Upper lobe of left lung (tissue), 6 donors: Measurements from ENCODE around the gene SPRR3. TPM values are rescaled to one million over a fixed set of nuclear protein-coding genes. Genes with fewer than 3 reads are reported as not detected.

Experiments
- ATAC-seq, 2 donors: fragments of 200-7000 bp; cut with Tn5 transposase; one replicate each; pipeline ENCODE4 v1.9.1; 2022; ENCODE audit warnings: mild to moderate bottlenecking in 2 of 2, moderate library complexity in 2 of 2; ENCODE audit not compliant: low FRiP score in 2 of 2
- DNase-seq, 2 donors: peaks; one replicate each; pipeline ENCODE4 v3.0.0-alpha.2; 2019 to 2020
- H3K27ac ChIP-seq, 4 donors: fragments of 200-600 bp; sonication (generic); one replicate each; pipeline ENCODE4 v1.5.1; 2016 to 2019
- H3K27me3 ChIP-seq, 4 donors: fragments of 200-600 bp; sonication (generic); one replicate each; pipeline ENCODE4 v1.5.1; 2017 to 2019
- H3K36me3 ChIP-seq, 4 donors: fragments of 200-600 bp; sonication (generic); one replicate each; pipeline ENCODE4 v1.5.1; 2016 to 2019
- H3K4me1 ChIP-seq, 4 donors: fragments of 200-600 bp; sonication (generic); one replicate each; pipeline ENCODE4 v1.5.1; 2018 to 2019
- H3K4me3 ChIP-seq, 4 donors: fragments of 200-600 bp; sonication (generic); one replicate each; pipeline ENCODE4 v1.5.1; 2017 to 2019; ENCODE audit warnings: mild to moderate bottlenecking in 2 of 4, moderate library complexity in 1 of 4
- H3K9me3 ChIP-seq, 4 donors: fragments of 200-600 bp; sonication (generic); one replicate each; pipeline ENCODE4 v1.5.1; 2018 to 2019
- CTCF ChIP-seq, 6 experiments: fragments of 450-650 bp in 4 of 6; fragments of 200-600 bp in 2 of 6; sonication (generic) in 2 of 6; IDR thresholded peaks; one replicate each; pipeline ENCODE4 v1.5.1; 2016 to 2019; ENCODE audit warnings: antibody characterized with exemption in 6 of 6
- EP300 ChIP-seq, 4 donors: sonication (generic); formaldehyde crosslinking; IDR thresholded peaks; one replicate each; pipeline ENCODE4 v1.5.1; 2017; ENCODE audit warnings: antibody characterized with exemption in 4 of 4, control low read depth in 2 of 4
- POLR2A ChIP-seq, 4 donors: fragments of 450-650 bp; IDR thresholded peaks; one replicate each; pipeline ENCODE4 v1.5.1; 2016 to 2017; ENCODE audit warnings: antibody characterized with exemption in 4 of 4, mild to moderate bottlenecking in 2 of 4
- POLR2AphosphoS5 ChIP-seq, 2 donors: sonication (generic); formaldehyde crosslinking; IDR thresholded peaks; one replicate each; pipeline ENCODE4 v1.5.1; 2017; ENCODE audit warnings: antibody characterized with exemption in 2 of 2
- WGBS, 2 donors: methylation state at CpG; one replicate each; pipeline ENCODE4 v1.1.5; 2017 to 2018; 5-methylcytosine and 5-hydroxymethylcytosine counted together
- small RNA-seq, 4 donors: library from RNA; depleted of rRNA; stranded (forward); fragments of <200 nt; gene quantifications; one replicate each; pipeline ENCODE3, GENCODE V24; 2016
- total RNA-seq, 6 donors: library from RNA; depleted of rRNA in 4 of 6; stranded (reverse); fragments of >200 nt in 4 of 6; gene quantifications; one replicate each; pipeline versions ENCODE4 v1.1.0 to v1.2.1, GENCODE V29; 2016 to 2021
- donor health status: DM: no; HTN: no; CAD: no; lungs with moderate emphysema.
- donor health status: DM: no; HTN: yes; CAD: no; lungs with severe emphysema.

Gene SPRR3
- total RNA-seq, 6 donors from 2014 or later, result not detected

DNA sequence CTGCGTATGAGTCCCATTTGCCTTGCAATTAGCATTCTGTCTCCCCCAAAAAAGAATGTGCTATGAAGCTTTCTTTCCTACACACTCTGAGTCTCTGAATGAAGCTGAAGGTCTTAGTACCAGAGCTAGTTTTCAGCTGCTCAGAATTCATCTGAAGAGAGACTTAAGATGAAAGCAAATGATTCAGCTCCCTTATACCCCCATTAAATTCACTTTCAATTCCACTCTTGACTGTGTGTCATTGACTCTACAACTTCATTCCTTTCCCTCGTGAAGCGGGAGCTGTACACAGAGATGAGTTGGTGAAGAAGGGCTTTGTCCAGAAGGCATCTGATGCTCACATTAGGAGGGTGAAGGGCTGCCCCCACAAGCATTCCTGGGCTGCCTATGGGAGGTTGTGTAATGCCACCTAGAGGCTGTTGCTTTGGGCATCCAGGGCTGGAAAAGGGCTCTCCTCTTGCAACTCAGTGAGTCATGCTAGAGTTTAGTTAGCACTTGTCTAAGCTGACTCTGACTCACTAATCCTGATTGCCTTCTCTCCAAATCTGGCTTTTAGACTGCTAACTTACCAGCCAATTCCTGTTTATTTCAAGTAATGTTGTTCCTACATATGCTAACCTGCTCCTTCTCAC is 31.2 kb downstream of the SPRR3 start:
- DNase-seq (peak in 1 of 2 donors; percentile 51), ATAC-seq (peak; percentile 43 to 62)
- no peaks in the 10 kb centered on the region for H3K9me3 ChIP-seq
- TF ChIP-seq CTCF (IDR thresholded peaks at IDR 0.05) (no peak), EP300 (IDR thresholded peaks at IDR 0.05) (no peak), POLR2A (IDR thresholded peaks at IDR 0.05) (no peak), POLR2AphosphoS5 (IDR thresholded peaks at IDR 0.05) (no peak)
- WGBS, 2 donors, result 54 to 61% methylated on average over 3 of the region's 3 CpGs
- no peak overlapping the region for H3K4me3 ChIP-seq
- H3K27ac ChIP-seq, result no peak overlapping the region
- H3K4me1 ChIP-seq, result no peaks in the 10 kb centered on the region
- H3K27me3 ChIP-seq, result no peaks in the 10 kb centered on the region
- H3K36me3 ChIP-seq, result no peaks in the 10 kb centered on the region

DNA sequence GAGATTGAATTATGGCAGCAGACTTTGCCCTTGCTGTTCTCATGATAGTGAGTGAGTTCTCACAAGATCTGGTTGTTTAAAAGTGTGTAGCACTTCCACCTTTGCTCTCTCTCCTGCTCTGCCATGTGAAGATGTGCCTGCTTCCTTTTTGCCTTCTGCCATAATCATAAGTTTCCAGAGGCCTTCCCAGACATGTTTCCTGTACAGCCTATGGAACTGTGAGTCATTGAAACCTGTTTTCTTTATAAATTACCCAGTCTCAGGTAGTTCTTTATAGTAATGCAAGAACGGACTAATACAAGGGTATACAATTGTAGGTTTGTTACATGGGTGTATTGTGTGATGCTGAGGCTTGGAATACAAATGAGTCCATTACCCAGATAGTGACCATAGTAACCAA is 33.7 kb downstream of the SPRR3 start:
- Histone ChIP-seq H3K36me3 (no peaks in the 10 kb centered on the region), H3K4me3 (no peak overlapping the region), H3K27me3 (no peaks in the 10 kb centered on the region), H3K27ac (no peak overlapping the region), H3K9me3 (no peaks in the 10 kb centered on the region), H3K4me1 (no peaks in the 10 kb centered on the region)
- TF ChIP-seq CTCF (IDR thresholded peaks at IDR 0.05) (no peak), POLR2AphosphoS5 (IDR thresholded peaks at IDR 0.05) (no peak), EP300 (IDR thresholded peaks at IDR 0.05) (no peak), POLR2A (IDR thresholded peaks at IDR 0.05) (no peak)
- 70 to 89% methylated on average over 1 of the region's 1 CpG for WGBS, 2 donors
- DNase-seq (no peak), ATAC-seq (no peak)

- no peaks in the 10 kb centered on the region for H3K36me3 ChIP-seq
- TF ChIP-seq CTCF (IDR thresholded peaks at IDR 0.05), result no peak
- TF ChIP-seq EP300 (IDR thresholded peaks at IDR 0.05), result no peak
- no peak for TF ChIP-seq POLR2AphosphoS5 (IDR thresholded peaks at IDR 0.05)
- TF ChIP-seq POLR2A (IDR thresholded peaks at IDR 0.05), result no peak
- no peaks in the 10 kb centered on the region for H3K27me3 ChIP-seq
- H3K27ac ChIP-seq, result no peak within 1 kb of the TSS
- H3K4me1 ChIP-seq, result no peaks in the 10 kb centered on the region
- WGBS, 2 donors, result 65 to 76% methylated on average over 4 of the region's 4 CpGs
- DNase-seq (no peak), ATAC-seq (no peak)
- H3K9me3 ChIP-seq, result no peaks in the 10 kb centered on the region
- no peak within 1 kb of the TSS for H3K4me3 ChIP-seq
Observed at GRCh38 chr1:153040950-153041631, 39.5 kb downstream of the SPRR3 start, which contains the start of gene SPRR2D. Gene SPRR2D, minus strand, starts transcription at chr1:153041120. Its CDS starts 774 bp downstream, at chr1:153040346.

- ATAC-seq, result peak in 1 of 2 donors; percentile 49
- Histone ChIP-seq H3K9me3 (no peaks in the 10 kb centered on the region), H3K36me3 (no peaks in the 10 kb centered on the region), H3K4me1 (no peaks in the 10 kb centered on the region), H3K4me3 (no peak overlapping the region), H3K27me3 (no peaks in the 10 kb centered on the region), H3K27ac (no peak overlapping the region)
- no peak for TF ChIP-seq CTCF (IDR thresholded peaks at IDR 0.05)
- no peak for TF ChIP-seq POLR2A (IDR thresholded peaks at IDR 0.05)
- no peak for TF ChIP-seq POLR2AphosphoS5 (IDR thresholded peaks at IDR 0.05)
- no peak for TF ChIP-seq EP300 (IDR thresholded peaks at IDR 0.05)
- peak in 1 of 2 donors; percentile 6 for DNase-seq
- 71 to 83% methylated on average over 1 of the region's 2 CpGs for WGBS, 2 donors
Observed at GRCh38 chr1:153049211-153049610, 47.7 kb downstream of the SPRR3 start.

Small RNA genes within 50 kb of the gene (small RNA-seq; reads per million reads assigned to genes)
- gene AL356867.1 (0 reads per million in 4 donors), gene RF00322 (0 reads per million in 4 donors), gene SPRR1A (0 reads per million in 4 donors)

Other genes starting within 250 kb of the SPRR3 start
- gene KPRP, start 243.7 kb upstream of the SPRR3 start, total RNA-seq, result not detected
- gene LCE1F, start 226.6 kb upstream of the SPRR3 start, total RNA-seq, result not detected
- not detected for gene LCE1E, start 215.5 kb upstream of the SPRR3 start, total RNA-seq
- gene LCE1D, start 205.0 kb upstream of the SPRR3 start, total RNA-seq, result not detected
- not detected for gene LCE1C, start 195.1 kb upstream of the SPRR3 start, total RNA-seq
- not detected for gene LCE1B, start 189.8 kb upstream of the SPRR3 start, total RNA-seq
- not detected for gene LCE1A, start 174.3 kb upstream of the SPRR3 start, total RNA-seq
- not detected for gene LCE6A, start 158.9 kb upstream of the SPRR3 start, total RNA-seq
- not detected for gene LCE7A, start 141.8 kb upstream of the SPRR3 start, total RNA-seq
- gene SMCP, start 123.4 kb upstream of the SPRR3 start, total RNA-seq, result not detected
- under 1 TPM in 4 of 6 donors, not detected in 2; 0.23 to 0.69 (median 0.35) TPM for gene IVL, start 93.2 kb upstream of the SPRR3 start, total RNA-seq
- not detected for gene SPRR5, start 54.5 kb upstream of the SPRR3 start, total RNA-seq
- not detected for gene SPRR4, start 31.1 kb upstream of the SPRR3 start, total RNA-seq
- not detected for gene SPRR1A, start 17.7 kb upstream of the SPRR3 start, total RNA-seq
- gene SPRR1B, start 29.5 kb downstream of the SPRR3 start, total RNA-seq, result not detected
- under 1 TPM in 1 of 6 donors, not detected in 5; 0.40 TPM for gene SPRR2D, start 39.4 kb downstream of the SPRR3 start, total RNA-seq
- not detected for gene SPRR2A, start 55.8 kb downstream of the SPRR3 start, total RNA-seq
- gene SPRR2B, start 69.9 kb downstream of the SPRR3 start, total RNA-seq, result not detected
- not detected for gene SPRR2E, start 92.8 kb downstream of the SPRR3 start, total RNA-seq
- not detected for gene SPRR2F, start 111.8 kb downstream of the SPRR3 start, total RNA-seq
- gene SPRR2G, start 149.1 kb downstream of the SPRR3 start, total RNA-seq, result not detected
- not detected for gene LELP1, start 201.7 kb downstream of the SPRR3 start, total RNA-seq
- gene PRR9, start 215.8 kb downstream of the SPRR3 start, total RNA-seq, result not detected